ENCODE data around the gene EML2. TPM values are rescaled to one million over a fixed set of nuclear protein-coding genes. Genes with fewer than 3 reads are reported as not detected.
A peak's percentile ranks its signal among the peaks of the same experiment; 100 is the strongest.

Gene EML2
- total RNA-seq, 4 donors from 2014 or later: 40.8 to 64.3 (median 60.0) TPM

- H3K27me3 ChIP-seq: peaks cover 2% of the 10 kb centered on the region
- in situ Hi-C loops (cut with MboI; ENCODE audit: low pct_ligation_motif_present in 1 of 4, low pct_unique_long_range_greater_than_20kb in 1 of 4, low sequenced_read_pairs in 3 of 4): no loop called here
- H3K36me3 ChIP-seq: peaks cover 0 to 16% (median 2%) of the 10 kb centered on the region in 4 donors
- H3K4me3 ChIP-seq: no peak overlapping the region
- TF ChIP-seq CTCF (IDR thresholded peaks at IDR 0.05) (no peak), POLR2A (IDR thresholded peaks at IDR 0.05) (no peak), EP300 (IDR thresholded peaks at IDR 0.05; ENCODE audit: low read depth) (no peak), POLR2AphosphoS5 (IDR thresholded peaks at IDR 0.05) (no peak)
- WGBS, 2 donors (ENCODE audit: low coverage in 1 of 2): 94 to 100% methylated on average over 2 to 6 of the region's 6 CpGs
- no peak for DNase-seq
- intact Hi-C loops (cut with DNase I; ENCODE audit: low total_unique reads): no loop called here
- H3K27ac ChIP-seq: no peak overlapping the region
- no peaks in the 10 kb centered on the region for H3K9me3 ChIP-seq
- H3K4me1 ChIP-seq: peaks cover 5 to 15% (median 10%) of the 10 kb centered on the region in 4 donors
Observed at GRCh38 chr19:45608948-45609347, 30.2 kb downstream of the EML2 start.

GRCh38 chr19:45607071-45608029, 31.8 kb downstream of the EML2 start:
- Histone ChIP-seq H3K4me3 (no peak overlapping the region), H3K36me3 (peaks cover 0 to 6% (median 0%) of the 10 kb centered on the region in 4 donors), H3K27ac (no peak overlapping the region), H3K4me1 (peaks cover 5 to 8% (median 8%) of the 10 kb centered on the region in 4 donors), H3K27me3 (peaks cover 18% of the 10 kb centered on the region), H3K9me3 (no peaks in the 10 kb centered on the region)
- TF ChIP-seq CTCF (IDR thresholded peaks at IDR 0.05) (peak; percentile 88 to 93 (median 90)), POLR2AphosphoS5 (IDR thresholded peaks at IDR 0.05) (no peak), EP300 (IDR thresholded peaks at IDR 0.05; ENCODE audit: low read depth) (no peak), POLR2A (IDR thresholded peaks at IDR 0.05) (no peak)
- 18% methylated on average over 25 of the region's 28 CpGs; no CpG with 5 or more reads in 1 of the 2 donors for WGBS, 2 donors (ENCODE audit: low coverage in 1 of 2)
- intact Hi-C loops (cut with DNase I; ENCODE audit: low total_unique reads) (loop anchor here (2.0 kb wide), 1 partner anchor 35 kb away; no protein-coding TSS in a partner anchor), in situ Hi-C loops (cut with MboI; ENCODE audit: low pct_ligation_motif_present in 1 of 4, low pct_unique_long_range_greater_than_20kb in 1 of 4, low sequenced_read_pairs in 3 of 4) (no loop called here)
- peak; percentile 77 for DNase-seq

- no peaks in the 10 kb centered on the region for H3K9me3 ChIP-seq
- intact Hi-C loops (cut with DNase I; ENCODE audit: low total_unique reads) (no loop called here), in situ Hi-C loops (cut with MboI; ENCODE audit: low pct_ligation_motif_present in 1 of 4, low pct_unique_long_range_greater_than_20kb in 1 of 4, low sequenced_read_pairs in 3 of 4) (no loop called here)
- no peak for DNase-seq
- H3K4me1 ChIP-seq: peaks cover 0 to 16% (median 2%) of the 10 kb centered on the region in 4 donors
- TF ChIP-seq POLR2A (IDR thresholded peaks at IDR 0.05) (no peak), POLR2AphosphoS5 (IDR thresholded peaks at IDR 0.05) (no peak), EP300 (IDR thresholded peaks at IDR 0.05; ENCODE audit: low read depth) (no peak)
- peak within 1 kb of the TSS in 3 of 4 donors; percentile 7 to 24 (median 14) for H3K4me3 ChIP-seq
- H3K27me3 ChIP-seq: peaks cover 74% of the 10 kb centered on the region
- H3K27ac ChIP-seq: peak within 1 kb of the TSS; percentile 10 to 34 (median 28)
- WGBS, 2 donors (ENCODE audit: low coverage in 1 of 2): 9 to 14% methylated on average over 6 to 36 of the region's 52 CpGs
- no peaks in the 10 kb centered on the region for H3K36me3 ChIP-seq
Observed at GRCh38 chr19:45601524-45602374, 37.4 kb downstream of the EML2 start, which contains the start of gene GPR4. TSS of gene GPR4 (minus strand) at chr19:45602212. CDS start at chr19:45591866, 10,346 bp downstream.

GRCh38 chr19:45601115-45601514, 38.1 kb downstream of the EML2 start:
- in situ Hi-C loops (cut with MboI; ENCODE audit: low pct_ligation_motif_present in 1 of 4, low pct_unique_long_range_greater_than_20kb in 1 of 4, low sequenced_read_pairs in 3 of 4) (no loop called here), intact Hi-C loops (cut with DNase I; ENCODE audit: low total_unique reads) (no loop called here)
- peak overlapping the region in 2 of 4 donors; percentile 7 to 24 for H3K4me3 ChIP-seq
- TF ChIP-seq POLR2AphosphoS5 (IDR thresholded peaks at IDR 0.05): no peak
- TF ChIP-seq EP300 (IDR thresholded peaks at IDR 0.05; ENCODE audit: low read depth): no peak
- no peak for TF ChIP-seq CTCF (IDR thresholded peaks at IDR 0.05)
- no peak for TF ChIP-seq POLR2A (IDR thresholded peaks at IDR 0.05)
- WGBS, 2 donors (ENCODE audit: low coverage in 1 of 2): 7 to 37% methylated on average over 3 to 10 of the region's 10 CpGs
- H3K27me3 ChIP-seq: peaks cover 80% of the 10 kb centered on the region
- peaks cover 0 to 16% (median 2%) of the 10 kb centered on the region in 4 donors for H3K4me1 ChIP-seq
- DNase-seq: no peak
- peak overlapping the region in 3 of 4 donors; percentile 10 to 29 (median 28) for H3K27ac ChIP-seq
- no peaks in the 10 kb centered on the region for H3K9me3 ChIP-seq
- no peaks in the 10 kb centered on the region for H3K36me3 ChIP-seq

All from transverse colon (tissue), 4 donors.